Right atrium auricular region (tissue), 2 donors: ENCODE measurements around the gene HGF. TPM values are rescaled to one million over a fixed set of nuclear protein-coding genes. Genes with fewer than 3 reads are reported as not detected.

Experiments used
- DNase-seq: peaks from one replicate; pipeline ENCODE4 v3.0.0-alpha.2; 2019; ENCODE audit warnings: low spot score
- H3K27ac ChIP-seq, 2 donors: fragments of 200-600 bp; sonication (generic); 1 replicate in 1 of 2; 2 replicates in 1 of 2; pipeline ENCODE4 v1.5.1; 2016 to 2019
- H3K27me3 ChIP-seq, 2 donors: fragments of 200-600 bp; sonication (generic); one replicate each; pipeline versions ENCODE4 v1.5.1 to v1.6.0; 2017 to 2019
- H3K36me3 ChIP-seq: fragments of 200-600 bp; sonication (generic); one replicate; pipeline ENCODE4 v1.5.1; 2016
- H3K4me1 ChIP-seq, 2 donors: fragments of 200-600 bp; sonication (generic); one replicate each; pipeline versions ENCODE4 v1.5.1 to v1.6.0; 2017 to 2019
- H3K4me3 ChIP-seq, 2 donors: fragments of 200-600 bp; sonication (generic); 1 replicate in 1 of 2; 2 replicates in 1 of 2; pipeline ENCODE4 v1.5.1; 2017 to 2019; ENCODE audit warnings: mild to moderate bottlenecking in 1 of 2, moderate library complexity in 1 of 2
- H3K9me3 ChIP-seq, 2 donors: fragments of 200-600 bp; sonication (generic); one replicate each; pipeline ENCODE4 v1.5.1; 2019
- total RNA-seq, 2 donors: library from RNA; depleted of rRNA; stranded (reverse); fragments of >200 nt; gene quantifications; one replicate each; pipeline ENCODE4 v1.1.0, GENCODE V29; 2016
- TF ChIP-seq, protein P1 (sequence below), 2 donors: fragments of 200-600 bp; sonication (generic); IDR thresholded peaks; one replicate each; pipeline ENCODE4 v1.5.1; 2019; ENCODE audit warnings: antibody characterized with exemption in 2 of 2

The HGF gene
- total RNA-seq, 2 donors from 2014 or later, result 2.1 to 3.5 TPM

DNA sequence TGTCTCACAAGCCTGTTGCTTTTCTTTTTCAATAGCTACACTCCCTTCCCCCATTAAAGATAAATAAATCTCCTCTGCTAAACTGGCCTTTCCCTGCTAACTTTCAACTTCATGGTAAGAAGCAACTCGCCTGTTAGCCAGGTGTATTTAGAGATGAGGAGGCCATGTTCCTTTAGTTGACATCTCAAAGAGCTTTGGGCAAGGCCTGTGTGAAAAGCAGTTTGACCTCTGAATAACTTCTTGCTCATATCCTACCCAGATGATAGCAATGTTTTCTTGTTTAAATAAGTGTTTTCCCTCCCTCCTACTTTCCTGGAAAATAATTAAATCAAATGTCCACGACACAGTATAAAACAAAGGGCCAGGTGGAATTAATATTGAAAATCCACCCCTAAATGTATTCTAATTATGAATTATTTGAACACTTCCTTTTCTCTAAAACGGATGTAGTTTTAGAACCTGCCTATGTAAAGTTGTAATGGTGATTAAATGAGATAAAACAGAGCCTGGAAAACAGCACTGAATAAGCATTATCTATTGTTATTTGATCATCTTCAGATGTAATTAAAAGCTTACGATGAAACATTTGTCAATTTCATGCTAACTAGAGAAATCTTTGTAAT, 78.5 kb downstream of the HGF start:
- H3K36me3 ChIP-seq, result no peaks in the 10 kb centered on the region
- H3K9me3 ChIP-seq, result no peaks in the 10 kb centered on the region
- no peak for DNase-seq
- H3K4me3 ChIP-seq, result no peak overlapping the region
- no peak overlapping the region for H3K27ac ChIP-seq
- no peaks in the 10 kb centered on the region for H3K4me1 ChIP-seq
- TF ChIP-seq, protein P1, sequence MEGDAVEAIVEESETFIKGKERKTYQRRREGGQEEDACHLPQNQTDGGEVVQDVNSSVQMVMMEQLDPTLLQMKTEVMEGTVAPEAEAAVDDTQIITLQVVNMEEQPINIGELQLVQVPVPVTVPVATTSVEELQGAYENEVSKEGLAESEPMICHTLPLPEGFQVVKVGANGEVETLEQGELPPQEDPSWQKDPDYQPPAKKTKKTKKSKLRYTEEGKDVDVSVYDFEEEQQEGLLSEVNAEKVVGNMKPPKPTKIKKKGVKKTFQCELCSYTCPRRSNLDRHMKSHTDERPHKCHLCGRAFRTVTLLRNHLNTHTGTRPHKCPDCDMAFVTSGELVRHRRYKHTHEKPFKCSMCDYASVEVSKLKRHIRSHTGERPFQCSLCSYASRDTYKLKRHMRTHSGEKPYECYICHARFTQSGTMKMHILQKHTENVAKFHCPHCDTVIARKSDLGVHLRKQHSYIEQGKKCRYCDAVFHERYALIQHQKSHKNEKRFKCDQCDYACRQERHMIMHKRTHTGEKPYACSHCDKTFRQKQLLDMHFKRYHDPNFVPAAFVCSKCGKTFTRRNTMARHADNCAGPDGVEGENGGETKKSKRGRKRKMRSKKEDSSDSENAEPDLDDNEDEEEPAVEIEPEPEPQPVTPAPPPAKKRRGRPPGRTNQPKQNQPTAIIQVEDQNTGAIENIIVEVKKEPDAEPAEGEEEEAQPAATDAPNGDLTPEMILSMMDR (IDR thresholded peaks at IDR 0.05), result no peak
- no peaks in the 10 kb centered on the region for H3K27me3 ChIP-seq

DNA sequence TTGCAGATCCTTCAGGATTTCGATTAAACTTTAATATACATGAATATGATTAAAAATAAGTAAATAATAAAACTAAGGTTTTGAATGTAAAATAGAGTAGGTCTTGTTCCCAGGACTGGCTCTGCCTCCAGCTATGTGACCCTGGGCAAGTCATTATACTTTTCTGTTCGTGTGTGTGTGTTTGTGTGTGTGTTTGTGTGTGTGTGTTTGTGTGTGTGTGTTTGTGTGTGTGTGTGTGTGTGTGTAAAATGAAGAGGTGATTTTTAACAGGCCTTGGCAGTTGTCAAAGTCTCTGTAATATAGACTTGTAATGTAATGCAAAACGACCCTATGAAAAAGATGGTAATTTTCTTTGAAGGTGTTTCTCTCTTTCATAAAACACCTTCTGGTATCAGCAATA, 79.2 kb downstream of the HGF start:
- H3K27ac ChIP-seq, result no peak overlapping the region
- DNase-seq, result no peak
- no peak overlapping the region for H3K4me3 ChIP-seq
- H3K36me3 ChIP-seq, result no peaks in the 10 kb centered on the region
- TF ChIP-seq, protein P1 (IDR thresholded peaks at IDR 0.05), result no peak
- H3K4me1 ChIP-seq, result no peaks in the 10 kb centered on the region
- H3K27me3 ChIP-seq, result no peaks in the 10 kb centered on the region
- no peaks in the 10 kb centered on the region for H3K9me3 ChIP-seq

DNA sequence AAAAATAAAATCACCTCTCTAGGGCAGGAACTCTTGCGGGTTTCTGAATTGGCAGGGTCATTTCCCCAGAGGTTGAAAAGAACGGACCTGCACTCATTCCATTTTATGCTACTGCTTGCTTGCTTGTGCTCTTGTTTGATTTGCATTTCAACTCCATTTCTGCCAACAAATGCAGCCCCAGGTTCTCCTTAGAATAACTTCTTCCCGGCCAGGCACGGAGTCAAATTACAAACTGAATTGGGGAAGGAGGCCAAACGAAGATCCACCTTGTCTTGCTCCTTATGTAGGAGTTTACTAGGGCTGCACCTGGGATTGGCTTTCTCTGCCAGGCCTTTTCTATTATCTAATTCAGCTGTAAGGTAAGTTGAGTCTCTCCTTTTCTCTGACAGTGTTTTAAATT, 79.6 kb downstream of the HGF start:
- DNase-seq, result no peak
- Histone ChIP-seq H3K4me1 (peaks cover 0 to under 1% of the 10 kb centered on the region in 2 donors), H3K27ac (no peak overlapping the region), H3K27me3 (no peaks in the 10 kb centered on the region), H3K36me3 (no peaks in the 10 kb centered on the region), H3K9me3 (no peaks in the 10 kb centered on the region), H3K4me3 (no peak overlapping the region)
- TF ChIP-seq, protein P1 (IDR thresholded peaks at IDR 0.05), result no peak

DNA sequence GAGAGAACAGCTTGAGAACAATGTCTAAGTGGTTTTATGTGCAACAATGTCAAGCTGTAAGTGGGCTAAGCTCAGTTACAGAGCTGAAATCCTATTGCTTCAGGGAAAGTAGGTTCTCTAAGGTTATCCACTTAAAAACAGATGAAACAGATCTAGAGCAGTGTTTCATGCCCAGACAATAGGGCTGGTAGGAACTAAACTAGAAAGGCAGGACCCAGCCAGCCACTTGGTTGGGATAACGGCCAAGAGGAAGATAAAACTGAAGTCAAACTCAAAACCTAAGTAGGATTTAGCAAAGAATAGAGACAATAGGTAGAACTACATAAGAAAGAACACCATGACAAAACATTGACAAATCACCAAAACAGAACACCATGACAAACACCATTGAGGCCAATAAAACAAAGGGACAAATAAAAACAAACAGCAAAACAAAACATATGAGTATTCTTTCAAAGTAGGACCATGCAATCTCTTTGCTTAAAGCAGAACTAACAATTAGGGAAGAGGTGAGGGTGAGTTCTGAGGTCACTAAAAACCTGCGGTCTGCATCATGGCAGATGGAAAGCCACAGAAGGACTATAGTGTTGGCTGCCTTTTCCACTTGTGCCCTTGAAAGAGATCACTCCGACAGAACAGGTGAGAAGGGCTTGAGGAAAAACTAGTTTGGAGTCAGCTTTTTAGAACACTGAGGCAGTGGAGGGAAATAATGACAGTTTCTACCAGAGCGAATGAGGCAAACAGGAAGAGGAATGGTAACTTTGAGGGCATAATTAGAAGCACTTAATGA, 81.0 kb downstream of the HGF start:
- Histone ChIP-seq H3K27me3 (no peaks in the 10 kb centered on the region), H3K36me3 (no peaks in the 10 kb centered on the region), H3K4me3 (no peak overlapping the region), H3K9me3 (no peaks in the 10 kb centered on the region), H3K4me1 (peaks cover 0 to 8% of the 10 kb centered on the region in 2 donors), H3K27ac (no peak overlapping the region)
- TF ChIP-seq, protein P1 (IDR thresholded peaks at IDR 0.05), result no peak
- no peak for DNase-seq

DNA sequence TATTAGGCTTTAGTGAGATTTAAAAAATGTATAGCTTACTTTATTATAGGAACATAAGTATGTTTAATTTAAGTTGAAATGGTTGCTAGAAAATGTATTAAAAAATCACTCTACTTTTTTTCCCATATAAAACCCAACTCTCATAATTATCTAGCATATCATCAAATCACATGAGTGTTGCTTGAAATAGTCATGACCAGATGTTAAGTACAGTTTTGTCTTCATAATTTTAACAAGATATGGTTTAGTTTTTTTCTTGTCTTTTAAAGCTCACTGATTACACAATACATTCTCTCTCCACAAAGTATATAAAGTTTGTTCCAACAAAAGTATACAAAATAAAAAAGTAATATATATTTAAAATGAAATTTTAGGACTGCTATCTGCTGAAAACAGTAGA, 82.8 kb downstream of the HGF start:
- H3K27me3 ChIP-seq, result no peaks in the 10 kb centered on the region
- peaks cover 0 to 8% of the 10 kb centered on the region in 2 donors for H3K4me1 ChIP-seq
- no peak for DNase-seq

More for the DNA sequence above, 82.8 kb downstream of the HGF start:
- Histone ChIP-seq H3K4me3 (no peak overlapping the region), H3K27ac (no peak overlapping the region), H3K36me3 (no peaks in the 10 kb centered on the region), H3K9me3 (no peaks in the 10 kb centered on the region)
- TF ChIP-seq, protein P1 (IDR thresholded peaks at IDR 0.05), result no peak
